Suprapubic skin (tissue), 4 donors: ENCODE data around the gene FKBP14. TPM values are rescaled to one million over a fixed set of nuclear protein-coding genes. Genes with fewer than 3 reads are reported as not detected.

Experiments
- DNase-seq, 2 donors: peaks; one replicate each; pipeline ENCODE4 v3.0.0-alpha.2; 2019; ENCODE audit warnings: low spot score in 2 of 2
- H3K27ac ChIP-seq: fragments of 200-600 bp; sonication (generic); one replicate; pipeline ENCODE4 v1.5.1; 2019
- H3K27me3 ChIP-seq: fragments of 200-600 bp; sonication (generic); one replicate; pipeline ENCODE4 v1.5.1; 2019
- H3K36me3 ChIP-seq: fragments of 200-600 bp; sonication (generic); one replicate; pipeline ENCODE4 v1.5.1; 2019
- H3K4me1 ChIP-seq: fragments of 200-600 bp; sonication (generic); one replicate; pipeline ENCODE4 v1.5.1; 2019
- H3K4me3 ChIP-seq: fragments of 200-600 bp; sonication (generic); one replicate; pipeline ENCODE4 v1.5.1; 2019; ENCODE audit warnings: mild to moderate bottlenecking
- H3K9me3 ChIP-seq: fragments of 200-600 bp; sonication (generic); one replicate; pipeline ENCODE4 v1.5.1; 2019
- EP300 ChIP-seq: sonication (generic); formaldehyde crosslinking; IDR thresholded peaks from one replicate; pipeline ENCODE4 v1.6.1; 2017; ENCODE audit warnings: antibody characterized with exemption
- POLR2A ChIP-seq, 2 donors: fragments of 450-650 bp; IDR thresholded peaks; one replicate each; pipeline ENCODE4 v1.6.1; 2017; ENCODE audit warnings: antibody characterized with exemption in 2 of 2, mild to moderate bottlenecking in 2 of 2, moderate library complexity in 2 of 2
- POLR2AphosphoS5 ChIP-seq, 3 donors: sonication (generic); formaldehyde crosslinking; IDR thresholded peaks; one replicate each; pipeline ENCODE4 v1.6.1; 2017; ENCODE audit warnings: antibody characterized with exemption in 3 of 3
- WGBS: methylation state at CpG from one replicate; pipeline ENCODE4 v1.1.5; 2018; 5-methylcytosine and 5-hydroxymethylcytosine counted together
- total RNA-seq, 4 donors: library from RNA; depleted of rRNA; stranded (reverse); fragments of >200 nt; gene quantifications; one replicate each; pipeline ENCODE4 v1.1.0, GENCODE V29; 2016
- TF ChIP-seq, protein P1 (sequence below), 2 donors: fragments of 200-600 bp in 1 of 2; fragments of 450-650 bp in 1 of 2; sonication (generic) in 1 of 2; IDR thresholded peaks; one replicate each; pipeline ENCODE4 v1.5.1; 2016 to 2019; ENCODE audit warnings: antibody characterized with exemption in 2 of 2, mild to moderate bottlenecking in 1 of 2, moderate library complexity in 1 of 2

The FKBP14 gene
- total RNA-seq, 4 donors from 2014 or later: 4.7 to 8.0 (median 6.8) TPM

DNA sequence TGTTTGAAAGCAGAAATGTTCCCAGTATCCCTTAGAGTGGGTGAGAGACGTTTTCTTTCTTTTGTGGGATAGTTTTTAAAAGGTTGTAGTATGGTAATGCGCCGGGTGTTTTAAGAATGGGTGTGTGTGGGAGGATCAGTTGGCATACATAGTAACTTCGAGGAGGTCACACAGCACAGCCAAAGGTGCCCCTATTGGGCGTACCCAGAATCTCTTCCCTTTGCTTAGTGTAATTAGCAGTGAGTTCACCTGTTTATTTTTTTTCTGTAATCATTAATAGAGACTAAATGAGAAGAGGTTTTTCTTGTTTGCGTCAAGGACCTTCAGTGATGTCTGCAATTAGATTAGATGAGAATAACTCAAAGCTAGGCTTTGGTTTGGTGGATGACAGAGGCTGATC, 3.2 kb upstream of the FKBP14 start:
- no peak for DNase-seq
- H3K4me1 ChIP-seq: peaks cover 37% of the 10 kb centered on the region

DNA sequence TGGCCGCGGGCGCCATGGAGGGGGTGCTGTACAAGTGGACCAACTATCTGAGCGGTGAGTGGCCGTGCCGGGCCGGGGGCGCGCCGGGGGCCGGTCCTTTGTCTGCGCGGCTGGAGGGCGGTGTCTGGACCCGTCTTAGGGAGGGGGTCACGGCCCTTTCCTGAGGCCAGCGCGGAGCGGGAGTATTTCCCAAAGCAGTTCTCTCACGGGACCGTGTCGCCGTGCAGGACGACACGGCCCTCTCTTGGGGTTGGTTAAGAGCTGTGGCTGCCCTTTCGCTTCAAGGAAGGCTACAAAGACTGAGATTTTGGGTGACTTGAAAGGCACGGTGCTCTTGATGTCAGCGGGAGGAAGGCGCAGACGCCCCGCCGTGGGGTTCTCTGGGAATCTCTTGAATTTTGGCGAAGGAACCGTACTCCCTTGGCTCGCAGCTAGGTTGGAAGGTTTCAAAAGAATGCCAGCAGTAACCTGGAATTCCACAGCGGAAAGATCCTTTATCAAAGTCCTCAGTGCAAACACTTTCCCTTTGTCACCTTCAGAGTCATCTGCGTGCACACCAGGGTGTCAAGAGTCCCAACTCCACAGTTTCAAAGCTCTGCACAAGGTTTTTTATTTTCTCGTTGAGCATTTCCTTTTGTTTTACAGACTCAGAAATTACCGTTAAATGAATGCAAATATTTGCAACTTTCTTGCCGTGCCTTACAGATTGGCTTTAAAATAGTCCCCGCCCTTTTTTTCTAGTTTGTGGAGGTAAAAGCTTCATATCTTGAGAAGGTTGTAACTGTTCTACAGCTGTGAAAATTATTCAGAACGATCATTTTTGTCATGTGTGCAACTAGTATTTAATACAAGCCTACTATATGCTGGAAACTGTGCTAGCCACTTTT, 2.5 kb upstream of the FKBP14 start:
- TF ChIP-seq EP300 (no peak), POLR2AphosphoS5 (IDR thresholded peaks at IDR 0.05) (no peak), POLR2A (IDR thresholded peaks at IDR 0.05) (no peak)
- TF ChIP-seq, protein P1, sequence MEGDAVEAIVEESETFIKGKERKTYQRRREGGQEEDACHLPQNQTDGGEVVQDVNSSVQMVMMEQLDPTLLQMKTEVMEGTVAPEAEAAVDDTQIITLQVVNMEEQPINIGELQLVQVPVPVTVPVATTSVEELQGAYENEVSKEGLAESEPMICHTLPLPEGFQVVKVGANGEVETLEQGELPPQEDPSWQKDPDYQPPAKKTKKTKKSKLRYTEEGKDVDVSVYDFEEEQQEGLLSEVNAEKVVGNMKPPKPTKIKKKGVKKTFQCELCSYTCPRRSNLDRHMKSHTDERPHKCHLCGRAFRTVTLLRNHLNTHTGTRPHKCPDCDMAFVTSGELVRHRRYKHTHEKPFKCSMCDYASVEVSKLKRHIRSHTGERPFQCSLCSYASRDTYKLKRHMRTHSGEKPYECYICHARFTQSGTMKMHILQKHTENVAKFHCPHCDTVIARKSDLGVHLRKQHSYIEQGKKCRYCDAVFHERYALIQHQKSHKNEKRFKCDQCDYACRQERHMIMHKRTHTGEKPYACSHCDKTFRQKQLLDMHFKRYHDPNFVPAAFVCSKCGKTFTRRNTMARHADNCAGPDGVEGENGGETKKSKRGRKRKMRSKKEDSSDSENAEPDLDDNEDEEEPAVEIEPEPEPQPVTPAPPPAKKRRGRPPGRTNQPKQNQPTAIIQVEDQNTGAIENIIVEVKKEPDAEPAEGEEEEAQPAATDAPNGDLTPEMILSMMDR (IDR thresholded peaks at IDR 0.05): no peak
- Histone ChIP-seq H3K36me3 (no peaks in the 10 kb centered on the region), H3K27me3 (no peaks in the 10 kb centered on the region), H3K27ac (peak overlapping the region; percentile 87), H3K4me1 (peaks cover 43% of the 10 kb centered on the region), H3K4me3 (peak overlapping the region; percentile 85), H3K9me3 (no peaks in the 10 kb centered on the region)
- peak; percentile 82 to 85 for DNase-seq
- WGBS: under 1% methylated on average over 25 of the region's 42 CpGs

More for the DNA sequence above, 3.2 kb upstream of the FKBP14 start:
- Histone ChIP-seq H3K27me3 (no peaks in the 10 kb centered on the region), H3K27ac (peak overlapping the region; percentile 87), H3K36me3 (no peaks in the 10 kb centered on the region), H3K4me3 (peak overlapping the region; percentile 85), H3K9me3 (no peaks in the 10 kb centered on the region)
- TF ChIP-seq, protein P1 (IDR thresholded peaks at IDR 0.05): no peak
- no peak for TF ChIP-seq POLR2AphosphoS5 (IDR thresholded peaks at IDR 0.05)
- no peak for TF ChIP-seq EP300
- no peak for TF ChIP-seq POLR2A (IDR thresholded peaks at IDR 0.05)
- WGBS: 15% methylated on average over 6 of the region's 6 CpGs

DNA sequence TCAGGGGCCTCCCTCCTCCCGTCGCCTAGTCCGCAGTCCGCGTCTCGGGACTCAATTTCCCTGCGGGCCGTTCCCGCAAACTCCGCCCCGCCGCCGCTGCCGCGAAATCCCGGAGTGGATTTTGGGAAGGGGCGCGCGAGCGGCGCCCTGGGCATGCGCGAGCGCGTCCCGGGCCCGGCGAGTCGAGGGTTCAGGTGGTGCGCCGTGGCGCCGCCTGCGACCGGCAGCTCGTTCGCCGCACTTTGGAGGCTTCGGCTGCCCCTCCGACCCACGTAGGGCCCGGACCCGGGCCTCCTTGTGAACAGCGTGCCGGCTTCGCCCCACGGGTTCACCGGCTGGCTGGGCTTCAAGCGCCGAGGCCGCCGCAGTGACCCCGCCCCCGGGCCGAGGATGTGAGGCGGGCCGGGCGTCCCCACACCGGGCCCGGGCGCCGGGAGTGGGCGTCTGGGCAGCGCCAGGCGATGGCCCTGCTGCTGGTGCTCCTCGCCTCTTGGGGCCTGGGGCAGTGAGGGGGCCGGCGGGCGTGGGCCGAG, 1.8 kb upstream of the FKBP14 start, which contains the start of gene PLEKHA8:
TSS of gene PLEKHA8 (plus strand) at position 197 of the 533 bp plus-strand sequence. CDS start 351 bp downstream, outside the sequence.
- Histone ChIP-seq H3K9me3 (no peaks in the 10 kb centered on the region), H3K27ac (peak within 1 kb of the TSS; percentile 87), H3K36me3 (no peaks in the 10 kb centered on the region), H3K4me3 (peak within 1 kb of the TSS; percentile 85), H3K4me1 (peaks cover 48% of the 10 kb centered on the region), H3K27me3 (no peaks in the 10 kb centered on the region)
- peak; percentile 92 to 93 for DNase-seq
- WGBS: 0% methylated on average over 10 of the region's 70 CpGs
- TF ChIP-seq EP300 (no peak), POLR2A (IDR thresholded peaks at IDR 0.05) (peak in 1 of 2 donors; percentile 18), POLR2AphosphoS5 (IDR thresholded peaks at IDR 0.05) (peak in 1 of 3 donors; percentile 11)
- TF ChIP-seq, protein P1 (IDR thresholded peaks at IDR 0.05): no peak

DNA sequence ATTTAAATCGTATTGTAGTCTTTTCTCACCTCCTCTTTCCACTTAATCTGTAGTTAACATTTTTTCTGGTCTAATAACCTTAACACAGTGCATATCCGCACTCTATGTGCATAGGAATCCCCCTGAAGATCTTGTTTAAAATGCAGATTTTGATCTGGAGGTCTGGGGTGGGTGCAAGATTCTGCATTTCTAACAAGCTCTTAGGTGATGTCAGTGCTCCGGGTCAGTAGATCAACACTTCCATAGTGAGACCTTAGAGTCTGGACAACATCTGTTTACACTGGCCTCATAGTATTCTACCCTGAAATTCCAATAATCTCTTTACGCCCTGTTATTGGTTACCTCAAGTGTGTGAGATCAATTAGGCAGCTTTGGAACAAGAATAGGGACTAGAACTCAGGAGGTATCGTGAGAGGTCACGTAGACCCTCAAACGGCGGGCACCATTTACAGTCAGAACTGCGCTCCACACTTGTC, 1.3 kb upstream of the FKBP14 start:
- 2% methylated on average over 8 of the region's 9 CpGs for WGBS
- H3K27me3 ChIP-seq: no peaks in the 10 kb centered on the region
- H3K36me3 ChIP-seq: no peaks in the 10 kb centered on the region
- no peaks in the 10 kb centered on the region for H3K9me3 ChIP-seq
- TF ChIP-seq EP300 (no peak), POLR2A (IDR thresholded peaks at IDR 0.05) (no peak), POLR2AphosphoS5 (IDR thresholded peaks at IDR 0.05) (no peak)
- TF ChIP-seq, protein P1 (IDR thresholded peaks at IDR 0.05): no peak
- peaks cover 48% of the 10 kb centered on the region for H3K4me1 ChIP-seq
- no peak for DNase-seq
- H3K4me3 ChIP-seq: peak overlapping the region; percentile 85
- peak overlapping the region; percentile 87 for H3K27ac ChIP-seq

DNA sequence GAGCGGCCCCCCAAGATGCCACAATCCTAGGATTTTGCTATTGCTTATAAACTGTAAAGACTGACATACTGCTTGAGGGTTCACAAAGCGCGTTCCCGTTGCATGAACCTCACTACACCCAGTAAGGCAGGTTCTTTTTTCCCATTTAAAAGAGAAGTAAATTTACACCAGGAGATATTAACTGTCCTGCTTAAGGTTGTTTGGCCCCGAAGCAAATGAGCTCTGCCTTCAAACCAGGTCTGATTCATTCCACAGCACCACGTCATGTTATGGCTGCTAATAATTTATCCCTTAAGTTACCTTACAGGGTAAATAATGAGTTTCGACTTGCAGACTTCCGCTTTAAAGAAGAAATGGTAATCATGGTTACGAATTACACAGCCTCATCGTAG, 559 bp upstream of the FKBP14 start:
- H3K36me3 ChIP-seq: no peaks in the 10 kb centered on the region
- peaks cover 48% of the 10 kb centered on the region for H3K4me1 ChIP-seq
- WGBS: 0% methylated on average over 10 of the region's 10 CpGs
- no peak for TF ChIP-seq POLR2AphosphoS5 (IDR thresholded peaks at IDR 0.05)
- TF ChIP-seq POLR2A (IDR thresholded peaks at IDR 0.05): no peak
- TF ChIP-seq EP300: no peak
- TF ChIP-seq, protein P1 (IDR thresholded peaks at IDR 0.05): no peak
- no peaks in the 10 kb centered on the region for H3K27me3 ChIP-seq
- peak overlapping the region; percentile 85 for H3K4me3 ChIP-seq
- no peaks in the 10 kb centered on the region for H3K9me3 ChIP-seq
- DNase-seq: no peak
- H3K27ac ChIP-seq: peak overlapping the region; percentile 87
